Transverse colon (tissue), 4 donors: ENCODE data around the gene JPT1. TPM values are rescaled to one million over a fixed set of nuclear protein-coding genes. Genes with fewer than 3 reads are reported as not detected.
A peak's percentile ranks its signal among the peaks of the same experiment; 100 is the strongest.

Source experiments
- DNase-seq: peaks from one replicate; pipeline ENCODE4 v3.0.0-alpha.2; 2019
- H3K27ac ChIP-seq, 4 donors: fragments of 200-600 bp; sonication (generic); 2 replicates each; pipeline ENCODE4 v1.5.1; 2016 to 2018; ENCODE audit warnings: inconsistent platforms in 4 of 4
- H3K27me3 ChIP-seq: fragments of 200-600 bp; sonication (generic); 2 replicates; pipeline ENCODE4 v1.5.1; 2017; ENCODE audit warnings: inconsistent platforms
- H3K36me3 ChIP-seq, 4 donors: fragments of 200-600 bp; sonication (generic); 2 replicates each; pipeline ENCODE4 v1.5.1; 2017 to 2019; ENCODE audit warnings: inconsistent platforms in 4 of 4
- H3K4me1 ChIP-seq, 4 donors: fragments of 200-600 bp; sonication (generic); 2 replicates each; pipeline ENCODE4 v1.5.1; 2017 to 2020; ENCODE audit warnings: inconsistent platforms in 4 of 4
- H3K4me3 ChIP-seq, 4 donors: fragments of 200-600 bp; sonication (generic); 1 replicate in 1 of 4; 2 replicates in 3 of 4; pipeline versions ENCODE4 v1.5.1 to v1.6.1; 2017 to 2019; ENCODE audit warnings: inconsistent platforms in 4 of 4
- H3K9me3 ChIP-seq, 2 donors: fragments of 200-600 bp; sonication (generic); 2 replicates each; pipeline ENCODE4 v1.5.1; 2017 to 2019; ENCODE audit warnings: inconsistent platforms in 2 of 2
- EP300 ChIP-seq: sonication (generic); formaldehyde crosslinking; IDR thresholded peaks from one replicate; pipeline ENCODE4 v1.6.1; 2017; ENCODE audit warnings: antibody characterized with exemption, low read depth
- POLR2A ChIP-seq: fragments of 450-650 bp; IDR thresholded peaks from one replicate; pipeline ENCODE4 v1.6.1; 2016; ENCODE audit warnings: antibody characterized with exemption, mild to moderate bottlenecking, moderate library complexity
- POLR2AphosphoS5 ChIP-seq, 3 donors: sonication (generic); formaldehyde crosslinking; IDR thresholded peaks; one replicate each; pipeline ENCODE4 v1.6.1; 2016; ENCODE audit warnings: antibody characterized with exemption in 3 of 3
- WGBS, 2 donors: methylation state at CpG; one replicate each; pipeline ENCODE4 v1.1.5; 2018; ENCODE audit warnings: low coverage in 1 of 2; 5-methylcytosine and 5-hydroxymethylcytosine counted together
- in situ Hi-C, 4 donors: fragments of 200-750 bp; cut with MboI; loops; one replicate each; pipeline versions ENCODE4 v1.15.0 to v1.15.1; 2017; ENCODE audit warnings: low sequenced_read_pairs in 3 of 4, low pct_ligation_motif_present in 1 of 4, low pct_unique_long_range_greater_than_20kb in 1 of 4
- intact Hi-C: fragments of 100-400 bp; cut with DNase I; formaldehyde crosslinking; loops from one replicate; pipeline ENCODE4 v1.15.1; 2023; ENCODE audit warnings: low total_unique reads
- total RNA-seq, 4 donors: library from RNA; depleted of rRNA; stranded (reverse); fragments of >200 nt; gene quantifications; one replicate each; pipeline ENCODE4 v1.1.0, GENCODE V29; 2016
- TF ChIP-seq, protein P1 (sequence below), 5 experiments: fragments of 200-600 bp in 3 of 5; fragments of 450-650 bp in 2 of 5; sonication (generic) in 3 of 5; IDR thresholded peaks; 1 replicate in 2 of 5; 2 replicates in 3 of 5; pipeline ENCODE4 v1.5.1; 2016 to 2017; ENCODE audit warnings: antibody characterized with exemption in 5 of 5, inconsistent platforms in 3 of 5, mild to moderate bottlenecking in 2 of 5, moderate library complexity in 1 of 5

JPT1 gene
- total RNA-seq, 4 donors from 2014 or later: 61.7 to 293 (median 219) TPM

DNA sequence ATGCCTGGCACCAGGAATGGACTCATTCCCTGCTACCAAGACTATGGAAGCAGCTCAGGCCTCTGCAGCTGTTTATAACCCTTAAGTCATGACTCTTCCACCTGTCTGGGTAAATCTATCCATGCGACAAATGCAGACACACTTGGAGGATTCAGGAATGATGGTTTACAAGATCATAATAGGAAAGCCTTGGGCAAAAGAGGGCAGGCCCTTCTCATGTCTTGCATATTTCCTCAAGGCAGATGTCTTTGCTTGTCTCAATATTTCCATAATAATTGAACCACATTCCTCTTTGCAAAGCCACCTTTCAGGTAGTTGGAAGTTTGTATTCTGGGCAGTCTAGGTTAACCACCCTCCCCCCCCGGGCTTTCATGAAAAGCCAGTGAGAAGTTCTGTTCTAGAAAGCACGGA is 884 bp upstream of the JPT1 start:
- no peak for TF ChIP-seq EP300
- TF ChIP-seq POLR2AphosphoS5 (IDR thresholded peaks at IDR 0.05): no peak
- no peak for TF ChIP-seq POLR2A
- TF ChIP-seq, protein P1, sequence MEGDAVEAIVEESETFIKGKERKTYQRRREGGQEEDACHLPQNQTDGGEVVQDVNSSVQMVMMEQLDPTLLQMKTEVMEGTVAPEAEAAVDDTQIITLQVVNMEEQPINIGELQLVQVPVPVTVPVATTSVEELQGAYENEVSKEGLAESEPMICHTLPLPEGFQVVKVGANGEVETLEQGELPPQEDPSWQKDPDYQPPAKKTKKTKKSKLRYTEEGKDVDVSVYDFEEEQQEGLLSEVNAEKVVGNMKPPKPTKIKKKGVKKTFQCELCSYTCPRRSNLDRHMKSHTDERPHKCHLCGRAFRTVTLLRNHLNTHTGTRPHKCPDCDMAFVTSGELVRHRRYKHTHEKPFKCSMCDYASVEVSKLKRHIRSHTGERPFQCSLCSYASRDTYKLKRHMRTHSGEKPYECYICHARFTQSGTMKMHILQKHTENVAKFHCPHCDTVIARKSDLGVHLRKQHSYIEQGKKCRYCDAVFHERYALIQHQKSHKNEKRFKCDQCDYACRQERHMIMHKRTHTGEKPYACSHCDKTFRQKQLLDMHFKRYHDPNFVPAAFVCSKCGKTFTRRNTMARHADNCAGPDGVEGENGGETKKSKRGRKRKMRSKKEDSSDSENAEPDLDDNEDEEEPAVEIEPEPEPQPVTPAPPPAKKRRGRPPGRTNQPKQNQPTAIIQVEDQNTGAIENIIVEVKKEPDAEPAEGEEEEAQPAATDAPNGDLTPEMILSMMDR (IDR thresholded peaks at IDR 0.05): no peak
- Histone ChIP-seq H3K27ac (peak overlapping the region; percentile 44 to 91 (median 74)), H3K4me1 (peaks cover 7 to 21% (median 17%) of the 10 kb centered on the region in 4 donors), H3K9me3 (no peaks in the 10 kb centered on the region), H3K27me3 (no peaks in the 10 kb centered on the region), H3K4me3 (no peak overlapping the region), H3K36me3 (no peaks in the 10 kb centered on the region)
- WGBS, 2 donors: 92% methylated on average over 3 of the region's 3 CpGs; no CpG with 5 or more reads in 1 of the 2 donors
- intact Hi-C loops: no loop called here
- no peak for DNase-seq
- in situ Hi-C loops: no loop called here

DNA sequence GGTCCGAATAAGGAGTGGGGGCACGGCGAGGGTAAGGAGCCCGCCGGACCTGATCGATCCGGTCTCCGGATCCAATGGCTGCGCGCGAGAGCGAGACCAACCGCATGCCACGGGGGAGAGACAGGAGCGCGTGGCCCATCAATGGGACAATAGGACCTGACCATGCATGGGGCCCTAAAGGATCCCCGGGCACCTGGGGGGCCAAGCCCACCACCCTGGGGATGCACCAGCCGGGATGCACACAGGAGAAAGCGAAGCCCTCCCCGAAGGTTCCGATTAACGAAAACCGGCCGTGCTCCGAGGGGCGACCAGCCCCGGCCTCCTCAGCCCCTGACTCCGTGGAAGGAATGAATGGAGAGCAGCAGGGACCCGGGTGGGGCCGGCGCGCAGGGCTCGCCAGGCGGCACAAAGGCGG is 525 bp downstream of the JPT1 start:
- Histone ChIP-seq H3K27me3 (no peaks in the 10 kb centered on the region), H3K4me1 (peaks cover 7 to 26% (median 22%) of the 10 kb centered on the region in 4 donors), H3K4me3 (peak overlapping the region; percentile 84 to 97 (median 91)), H3K36me3 (no peaks in the 10 kb centered on the region), H3K27ac (peak overlapping the region; percentile 89 to 91 (median 90)), H3K9me3 (no peaks in the 10 kb centered on the region)
- 1% methylated on average over 29 of the region's 35 CpGs; no CpG with 5 or more reads in 1 of the 2 donors for WGBS, 2 donors
- peak; percentile 32 for DNase-seq
- intact Hi-C loops (no loop called here), in situ Hi-C loops (no loop called here)
- TF ChIP-seq POLR2A: no peak
- no peak for TF ChIP-seq POLR2AphosphoS5 (IDR thresholded peaks at IDR 0.05)

DNA sequence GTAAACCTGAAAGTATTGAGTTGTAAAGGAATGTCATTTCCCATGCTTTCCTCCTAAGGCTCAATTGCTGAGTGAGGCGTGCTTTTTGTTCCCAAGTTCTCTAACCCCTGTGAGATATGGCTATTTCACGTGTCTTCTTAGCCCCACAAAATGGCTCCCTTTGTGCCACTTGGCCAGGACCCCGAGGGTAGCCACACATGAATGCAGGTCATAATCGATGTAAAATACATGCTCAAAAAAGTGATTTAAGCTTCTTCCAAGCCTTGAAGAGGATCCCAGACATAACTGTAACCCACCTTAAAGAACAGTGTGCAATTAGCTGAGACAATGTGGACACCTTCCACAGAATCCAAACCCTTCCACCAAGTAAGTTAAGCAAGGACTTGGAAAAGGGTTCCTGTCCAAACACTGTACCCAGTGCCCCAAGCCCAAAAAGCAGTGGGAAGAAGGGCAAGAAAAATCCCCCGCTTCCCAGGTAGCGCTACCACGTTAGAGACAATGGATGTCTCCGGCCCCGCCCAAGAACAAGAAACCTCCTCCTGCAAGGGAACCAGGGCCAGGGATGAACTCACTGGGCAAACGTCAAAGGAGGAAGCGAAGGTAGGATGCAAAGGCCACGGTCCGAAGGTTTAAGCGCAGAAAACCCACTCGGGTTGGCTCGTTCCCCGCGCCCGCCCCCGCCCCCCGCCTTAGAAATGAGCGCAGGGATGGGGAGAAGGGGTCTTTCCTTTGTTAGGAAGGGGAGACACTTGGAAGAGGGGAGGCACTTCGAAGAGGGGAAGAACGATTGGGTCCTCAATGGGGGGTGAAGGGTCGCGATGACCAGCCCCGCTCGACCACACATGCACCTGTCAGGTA is 1.2 kb downstream of the JPT1 start:
- WGBS, 2 donors: 7 to 20% methylated on average over 2 to 28 of the region's 28 CpGs
- in situ Hi-C loops: no loop called here
- peak; percentile 76 for DNase-seq

DNA sequence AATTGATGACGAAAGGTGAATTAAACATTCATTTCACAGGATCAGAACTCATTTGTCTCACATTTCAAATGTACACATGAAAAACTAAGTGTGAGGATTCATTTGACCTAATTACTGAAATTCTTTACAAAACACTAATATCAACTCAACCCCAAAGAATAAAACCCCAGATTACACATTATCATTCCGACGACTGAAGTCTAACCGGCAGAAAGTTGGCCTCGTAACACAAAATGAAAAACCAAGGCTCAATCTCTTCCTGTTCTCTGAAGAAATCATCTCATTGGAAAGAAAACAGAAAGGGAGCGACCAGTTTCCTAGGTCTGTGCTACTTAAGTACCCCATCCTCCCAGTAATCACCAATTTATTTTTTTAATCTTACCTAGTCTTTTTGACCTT is 1.8 kb downstream of the JPT1 start:
- Histone ChIP-seq H3K36me3 (no peaks in the 10 kb centered on the region), H3K27ac (no peak overlapping the region), H3K9me3 (no peaks in the 10 kb centered on the region), H3K4me3 (peak overlapping the region in 1 of 4 donors; percentile 84), H3K27me3 (no peaks in the 10 kb centered on the region), H3K4me1 (peaks cover 9 to 39% (median 30%) of the 10 kb centered on the region in 4 donors)
- intact Hi-C loops (no loop called here), in situ Hi-C loops (no loop called here)
- 77 to 86% methylated on average over 6 of the region's 6 CpGs for WGBS, 2 donors
- TF ChIP-seq, protein P1 (IDR thresholded peaks at IDR 0.05): no peak
- TF ChIP-seq POLR2AphosphoS5 (IDR thresholded peaks at IDR 0.05) (no peak), EP300 (no peak), POLR2A (no peak)
- DNase-seq: no peak

More for the DNA sequence above, 1.2 kb downstream of the JPT1 start:
- Histone ChIP-seq H3K36me3 (no peaks in the 10 kb centered on the region), H3K27me3 (no peaks in the 10 kb centered on the region), H3K4me3 (peak overlapping the region; percentile 84 to 97 (median 91)), H3K27ac (peak overlapping the region; percentile 89 to 91 (median 90)), H3K4me1 (peaks cover 7 to 33% (median 27%) of the 10 kb centered on the region in 4 donors), H3K9me3 (no peaks in the 10 kb centered on the region)
- intact Hi-C loops: no loop called here
- TF ChIP-seq, protein P1 (IDR thresholded peaks at IDR 0.05): no peak
- TF ChIP-seq POLR2A (peak; percentile 54), POLR2AphosphoS5 (IDR thresholded peaks at IDR 0.05) (peak; percentile 42 to 72 (median 70))
